Lower leg skin (tissue), 3 donors: Measurements from ENCODE around the gene ZNF236.

Source experiments
- POLR2A ChIP-seq, 2 donors: fragments of 450-650 bp; IDR thresholded peaks; one replicate each; pipeline ENCODE4 v1.6.1; 2016 to 2017; ENCODE audit warnings: antibody characterized with exemption in 2 of 2, mild to moderate bottlenecking in 1 of 2, moderate library complexity in 1 of 2
- TF ChIP-seq, protein P1 (sequence below), 3 donors: fragments of 450-650 bp; IDR thresholded peaks; one replicate each; pipeline ENCODE4 v1.5.1; 2016; ENCODE audit warnings: antibody characterized with exemption in 3 of 3, mild to moderate bottlenecking in 3 of 3, moderate library complexity in 2 of 3

DNA sequence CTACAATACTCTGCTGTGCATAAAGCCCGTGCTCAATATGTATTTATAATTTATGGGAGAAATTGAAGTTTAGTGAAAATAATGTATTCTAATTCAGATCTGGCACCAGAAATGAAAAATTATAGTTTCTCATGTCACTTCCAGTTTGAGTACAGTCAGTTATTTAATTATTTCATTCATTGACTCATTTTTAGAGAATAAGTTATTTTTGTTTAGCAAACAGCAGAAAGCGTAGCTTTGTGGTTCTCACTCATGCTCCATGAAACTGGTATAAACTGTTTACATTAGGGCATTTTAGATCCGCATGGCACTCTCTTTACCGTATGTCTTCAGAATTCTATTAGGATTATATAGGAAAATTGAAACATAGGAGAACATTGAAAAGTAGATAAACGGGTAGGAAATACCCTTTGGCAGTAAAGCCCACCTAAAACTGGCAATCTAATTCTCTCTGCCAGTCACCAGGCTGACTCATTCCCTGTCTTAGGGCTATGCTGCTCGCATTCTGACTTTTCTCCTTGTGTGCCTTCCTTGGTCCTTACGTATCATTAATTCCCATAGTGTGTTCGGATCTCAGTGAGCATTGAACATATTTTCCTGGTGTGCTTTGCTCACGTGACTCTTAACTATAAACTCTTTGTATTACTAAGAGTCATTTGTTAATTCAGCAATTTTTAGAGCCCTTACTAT lies 106.0 kb downstream of the ZNF236 start:
- no peak for TF ChIP-seq POLR2A (IDR thresholded peaks at IDR 0.05)
- TF ChIP-seq, protein P1, sequence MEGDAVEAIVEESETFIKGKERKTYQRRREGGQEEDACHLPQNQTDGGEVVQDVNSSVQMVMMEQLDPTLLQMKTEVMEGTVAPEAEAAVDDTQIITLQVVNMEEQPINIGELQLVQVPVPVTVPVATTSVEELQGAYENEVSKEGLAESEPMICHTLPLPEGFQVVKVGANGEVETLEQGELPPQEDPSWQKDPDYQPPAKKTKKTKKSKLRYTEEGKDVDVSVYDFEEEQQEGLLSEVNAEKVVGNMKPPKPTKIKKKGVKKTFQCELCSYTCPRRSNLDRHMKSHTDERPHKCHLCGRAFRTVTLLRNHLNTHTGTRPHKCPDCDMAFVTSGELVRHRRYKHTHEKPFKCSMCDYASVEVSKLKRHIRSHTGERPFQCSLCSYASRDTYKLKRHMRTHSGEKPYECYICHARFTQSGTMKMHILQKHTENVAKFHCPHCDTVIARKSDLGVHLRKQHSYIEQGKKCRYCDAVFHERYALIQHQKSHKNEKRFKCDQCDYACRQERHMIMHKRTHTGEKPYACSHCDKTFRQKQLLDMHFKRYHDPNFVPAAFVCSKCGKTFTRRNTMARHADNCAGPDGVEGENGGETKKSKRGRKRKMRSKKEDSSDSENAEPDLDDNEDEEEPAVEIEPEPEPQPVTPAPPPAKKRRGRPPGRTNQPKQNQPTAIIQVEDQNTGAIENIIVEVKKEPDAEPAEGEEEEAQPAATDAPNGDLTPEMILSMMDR (IDR thresholded peaks at IDR 0.05) = no peak
